Colonic mucosa (tissue), 4 donors: ENCODE measurements around the gene BHLHE41. TPM values are rescaled to one million over a fixed set of nuclear protein-coding genes. Genes with fewer than 3 reads are reported as not detected.

Experiments used
- DNase-seq: peaks from one replicate; pipeline ENCODE4 v3.0.0-alpha.2; 2020
- H3K27ac ChIP-seq: fragments of 200-600 bp; one replicate; pipeline ENCODE4 v1.8.0; 2021
- H3K27me3 ChIP-seq: fragments of 200-600 bp; one replicate; pipeline ENCODE4 v1.8.0; 2021
- H3K36me3 ChIP-seq: fragments of 200-600 bp; one replicate; pipeline ENCODE4 v1.8.0; 2021
- H3K4me1 ChIP-seq: fragments of 200-600 bp; one replicate; pipeline ENCODE4 v1.8.0; 2021; ENCODE audit warnings: mild to moderate bottlenecking
- H3K4me3 ChIP-seq: fragments of 200-600 bp; one replicate; pipeline ENCODE4 v1.8.0; 2021
- H3K9ac ChIP-seq, 2 donors: one replicate each; pipeline ENCODE4 v1.7.0; 2013; ENCODE audit warnings: control low read depth in 2 of 2, low read depth in 2 of 2, low read length in 2 of 2
- H3K9me3 ChIP-seq: fragments of 200-600 bp; one replicate; pipeline ENCODE4 v1.8.0; 2021
- intact Hi-C: fragments of 100-400 bp; cut with DNase I; formaldehyde crosslinking; loops from one replicate; pipeline ENCODE4 v1.14.1; 2022
- total RNA-seq, 2 donors: library from RNA; stranded (reverse); fragmentation: NEBNext Ultra II Directional in 1 of 2; extraction: Animal tissue kit (Norgen Biotek cat#: 25700) in 1 of 2; gene quantifications; one replicate each; pipeline ENCODE4 v1.2.1, GENCODE V29; 2021
- TF ChIP-seq, protein P1 (sequence below): fragments of 200-600 bp; IDR thresholded peaks from one replicate; pipeline ENCODE4 v1.8.0; 2022; ENCODE audit warnings: antibody characterized with exemption, mild to moderate bottlenecking
- donor health status: healthy.
- donor health status: DM: no; HTN: no; CAD: no.
- donor health status: DM: no; HTN: no; CAD: no.

BHLHE41 gene
- total RNA-seq, 2 donors from 2014 or later = 13.3 to 31.8 TPM

DNA sequence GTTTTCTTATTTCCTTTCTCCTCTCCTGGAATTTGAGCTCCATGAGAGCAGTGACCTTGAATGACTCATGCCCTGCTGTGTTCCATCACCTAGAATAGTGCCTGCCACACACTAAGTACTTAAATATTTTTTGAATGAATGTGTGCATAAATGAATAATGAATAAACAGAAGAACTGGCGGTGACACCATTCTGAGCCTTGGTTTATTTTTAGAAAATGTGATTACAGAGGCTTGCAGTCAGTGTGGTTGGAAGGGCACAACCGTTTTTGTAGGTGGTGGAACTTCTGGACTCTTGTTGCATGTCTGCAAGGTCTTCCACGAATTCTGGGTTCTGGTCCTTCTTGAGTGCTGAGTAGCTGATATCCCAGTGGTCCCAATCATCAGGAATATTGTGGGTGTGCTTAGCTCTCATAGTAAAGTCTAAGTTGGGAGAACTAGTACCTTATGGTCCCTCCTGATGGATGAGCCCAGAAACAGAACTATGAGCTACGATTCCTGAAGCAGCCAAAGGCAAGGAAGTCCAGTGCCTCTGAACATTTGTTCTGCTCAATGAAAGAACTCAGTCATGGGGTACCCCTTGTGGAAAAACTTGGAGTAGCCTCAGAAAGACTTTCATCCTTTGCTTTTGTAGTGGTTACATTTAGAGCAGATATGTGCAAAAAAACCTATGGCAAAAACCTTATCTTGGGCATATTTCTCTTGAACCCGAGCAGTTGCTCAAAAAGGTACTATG, 28.8 kb upstream of the BHLHE41 start:
- TF ChIP-seq, protein P1, sequence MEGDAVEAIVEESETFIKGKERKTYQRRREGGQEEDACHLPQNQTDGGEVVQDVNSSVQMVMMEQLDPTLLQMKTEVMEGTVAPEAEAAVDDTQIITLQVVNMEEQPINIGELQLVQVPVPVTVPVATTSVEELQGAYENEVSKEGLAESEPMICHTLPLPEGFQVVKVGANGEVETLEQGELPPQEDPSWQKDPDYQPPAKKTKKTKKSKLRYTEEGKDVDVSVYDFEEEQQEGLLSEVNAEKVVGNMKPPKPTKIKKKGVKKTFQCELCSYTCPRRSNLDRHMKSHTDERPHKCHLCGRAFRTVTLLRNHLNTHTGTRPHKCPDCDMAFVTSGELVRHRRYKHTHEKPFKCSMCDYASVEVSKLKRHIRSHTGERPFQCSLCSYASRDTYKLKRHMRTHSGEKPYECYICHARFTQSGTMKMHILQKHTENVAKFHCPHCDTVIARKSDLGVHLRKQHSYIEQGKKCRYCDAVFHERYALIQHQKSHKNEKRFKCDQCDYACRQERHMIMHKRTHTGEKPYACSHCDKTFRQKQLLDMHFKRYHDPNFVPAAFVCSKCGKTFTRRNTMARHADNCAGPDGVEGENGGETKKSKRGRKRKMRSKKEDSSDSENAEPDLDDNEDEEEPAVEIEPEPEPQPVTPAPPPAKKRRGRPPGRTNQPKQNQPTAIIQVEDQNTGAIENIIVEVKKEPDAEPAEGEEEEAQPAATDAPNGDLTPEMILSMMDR = no peak
- Histone ChIP-seq H3K27me3 (no peaks in the 10 kb centered on the region), H3K36me3 (no peaks in the 10 kb centered on the region), H3K4me3 (no peak overlapping the region), H3K9me3 (no peaks in the 10 kb centered on the region), H3K4me1 (no peaks in the 10 kb centered on the region), H3K9ac (no peak overlapping the region), H3K27ac (no peak overlapping the region)
- no peak for DNase-seq
- intact Hi-C loops = no loop called here

DNA sequence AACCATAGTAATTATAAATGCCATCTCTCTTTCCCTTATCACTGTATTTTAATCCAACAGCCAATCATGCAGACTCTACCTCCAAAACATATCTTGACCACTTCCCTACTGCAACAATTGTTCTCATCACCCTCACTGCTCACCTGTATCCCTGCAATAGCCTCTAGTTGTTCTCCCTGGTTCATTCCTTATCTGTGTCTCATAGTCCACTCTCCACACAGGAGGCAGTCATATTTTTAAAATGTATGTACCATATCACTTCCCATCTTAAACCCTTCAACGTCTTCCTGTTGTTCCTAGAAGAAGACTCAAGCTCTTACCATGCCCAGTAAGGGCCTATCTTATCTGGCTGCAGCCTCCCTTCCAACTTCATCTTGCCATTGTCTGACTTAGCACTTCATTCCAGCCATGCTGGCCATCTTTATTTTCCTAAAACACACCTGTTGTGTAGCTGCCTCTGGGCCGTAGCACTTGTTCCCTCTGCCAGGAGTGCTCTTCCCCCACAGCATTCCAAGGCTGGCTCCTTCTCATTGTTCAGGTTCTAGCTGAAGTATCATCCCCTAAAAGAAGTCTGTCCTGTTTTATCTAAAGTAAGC, 27.8 kb upstream of the BHLHE41 start:
- Histone ChIP-seq H3K27me3 (no peaks in the 10 kb centered on the region), H3K4me1 (no peaks in the 10 kb centered on the region), H3K36me3 (no peaks in the 10 kb centered on the region), H3K9ac (no peak overlapping the region), H3K27ac (no peak overlapping the region), H3K9me3 (no peaks in the 10 kb centered on the region), H3K4me3 (no peak overlapping the region)
- intact Hi-C loops = no loop called here
- TF ChIP-seq, protein P1 = no peak
- DNase-seq = no peak

- Histone ChIP-seq H3K9me3 (no peaks in the 10 kb centered on the region), H3K9ac (no peak overlapping the region), H3K36me3 (no peaks in the 10 kb centered on the region), H3K4me1 (no peaks in the 10 kb centered on the region), H3K27me3 (no peaks in the 10 kb centered on the region), H3K27ac (no peak overlapping the region), H3K4me3 (no peak overlapping the region)
- intact Hi-C loops = no loop called here
- TF ChIP-seq, protein P1 = no peak
- no peak for DNase-seq
These were observed 26.1 kb upstream of the BHLHE41 start for GRCh38 chr12:26150736-26151450.

DNA sequence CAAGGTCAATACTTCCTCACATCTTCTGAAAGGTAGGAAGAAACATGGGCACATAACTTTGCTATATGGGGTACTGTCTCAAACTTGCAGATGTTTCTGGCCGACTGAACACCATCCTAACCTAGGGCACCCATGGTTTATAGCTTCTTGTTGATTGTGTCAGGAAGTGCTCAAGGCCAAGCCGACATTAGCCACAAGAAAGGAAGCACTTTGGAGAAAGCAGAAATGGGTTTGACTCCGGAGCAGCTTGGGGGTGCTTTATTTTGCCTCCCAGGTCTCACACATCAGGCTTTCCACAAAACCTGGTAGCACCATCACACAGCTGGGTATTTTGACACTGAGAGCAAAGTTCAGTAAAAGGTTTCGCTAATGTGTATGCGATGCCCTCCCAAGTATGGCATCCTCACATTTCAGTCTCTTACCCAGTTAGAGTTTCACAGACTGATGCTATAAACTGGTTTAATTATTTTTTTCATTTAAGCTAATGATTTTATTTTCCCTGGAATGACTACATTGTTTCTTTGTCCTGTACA, 25.2 kb upstream of the BHLHE41 start:
- H3K27me3 ChIP-seq = no peaks in the 10 kb centered on the region
- H3K36me3 ChIP-seq = no peaks in the 10 kb centered on the region
- no peak for DNase-seq
- H3K9me3 ChIP-seq = no peaks in the 10 kb centered on the region
- intact Hi-C loops = no loop called here
- no peak overlapping the region for H3K4me3 ChIP-seq
- H3K4me1 ChIP-seq = no peaks in the 10 kb centered on the region
- H3K9ac ChIP-seq = no peak overlapping the region
- no peak overlapping the region for H3K27ac ChIP-seq
- TF ChIP-seq, protein P1 = no peak

DNA sequence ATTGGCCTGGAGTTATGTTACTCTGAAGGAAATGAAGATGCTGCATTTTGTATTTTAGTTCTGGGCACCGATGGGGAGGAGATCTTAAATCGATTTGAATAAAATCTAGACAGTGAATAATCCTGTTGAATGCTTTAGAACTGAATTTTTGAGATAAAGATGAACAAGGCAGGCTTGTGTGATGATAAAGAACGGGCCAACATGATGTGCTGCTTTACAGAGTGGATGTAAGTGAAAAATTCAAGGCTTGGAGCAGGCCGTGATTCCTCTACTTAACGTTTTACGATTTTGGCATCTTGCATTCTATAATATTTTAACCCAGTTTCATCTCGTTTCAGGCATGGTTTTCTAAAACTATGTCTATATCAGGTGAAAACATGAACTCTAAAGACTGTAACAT, 23.5 kb upstream of the BHLHE41 start:
- Histone ChIP-seq H3K4me3 (no peak overlapping the region), H3K4me1 (no peaks in the 10 kb centered on the region), H3K9ac (no peak overlapping the region), H3K36me3 (no peaks in the 10 kb centered on the region), H3K27me3 (no peaks in the 10 kb centered on the region), H3K27ac (no peak overlapping the region), H3K9me3 (no peaks in the 10 kb centered on the region)
- intact Hi-C loops = no loop called here
- TF ChIP-seq, protein P1 = no peak
- DNase-seq = no peak
